Measurements from ENCODE around the gene LRGUK.

- TF ChIP-seq IKZF3 (tag by site-specific recombination; IDR thresholded peaks at IDR 0.05) (no peak), TCF7L2 (IDR thresholded peaks at IDR 0.05; ENCODE audit: borderline replicate concordance, low read depth, low read length) (no peak), REST (tag by site-specific recombination; IDR thresholded peaks at IDR 0.05) (no peak), ZNF324 (tag by site-specific recombination; IDR thresholded peaks at IDR 0.05) (no peak), ZBTB49 (tag by site-specific recombination; IDR thresholded peaks at IDR 0.05; ENCODE audit: low read depth) (no peak), ZNF18 (tag by site-specific recombination; IDR thresholded peaks at IDR 0.05) (no peak)
These were observed 84.7 kb downstream of the LRGUK start for GRCh38 chr7:134211817-134212216.

Data from HEK293 (cell line).